Natural killer cell (primary cell): Measurements from ENCODE around the gene SHISA6. TPM values are rescaled to one million over a fixed set of nuclear protein-coding genes. Genes with fewer than 3 reads are reported as not detected.

ENCODE experiments used
- ATAC-seq, 3 donors: fragments of 150-1000 bp in 2 of 3; fragments of 200-7000 bp in 1 of 3; cut with Tn5 transposase; 1 replicate in 1 of 3; 2 replicates in 2 of 3; pipeline ENCODE4 v1.10.0; 2021; ENCODE audit warnings: mild to moderate bottlenecking in 2 of 3, moderate library complexity in 2 of 3
- DNase-seq, 2 donors: peaks; one replicate each; pipeline versions ENCODE4 v3.0.0 to v3.0.0-alpha.2; 2013 to 2021; ENCODE audit warnings: mixed read lengths in 1 of 2
- H3K27ac ChIP-seq: one replicate; pipeline ENCODE4 v1.5.1; 2013; ENCODE audit warnings: mild to moderate bottlenecking, low read length
- H3K27me3 ChIP-seq: one replicate; pipeline ENCODE4 v1.6.1; 2013; ENCODE audit warnings: low read length; ENCODE audit not compliant: control insufficient read depth, insufficient read depth
- H3K36me3 ChIP-seq: one replicate; pipeline ENCODE4 v1.6.1; 2013; ENCODE audit warnings: low read length; ENCODE audit not compliant: control insufficient read depth, insufficient read depth
- H3K4me1 ChIP-seq: one replicate; pipeline ENCODE4 v1.6.1; 2013; ENCODE audit warnings: low read length; ENCODE audit not compliant: control insufficient read depth, insufficient read depth
- H3K4me3 ChIP-seq: one replicate; pipeline ENCODE4 v1.5.1; 2013; ENCODE audit warnings: low read length
- H3K9me3 ChIP-seq: one replicate; pipeline ENCODE4 v1.6.1; 2013; ENCODE audit warnings: low read length; ENCODE audit not compliant: control insufficient read depth, insufficient read depth
- H3K27ac Mint-ChIP-seq, 2 donors: one replicate each; pipeline ENCODE4 v1.8.0; 2022; ENCODE audit warnings: mild to moderate bottlenecking in 2 of 2, mixed read lengths in 2 of 2, moderate library complexity in 1 of 2
- H3K27me3 Mint-ChIP-seq, 2 donors: one replicate each; pipeline ENCODE4 v1.8.0; 2022; ENCODE audit warnings: low read depth in 2 of 2, mixed read lengths in 2 of 2
- H3K36me3 Mint-ChIP-seq: one replicate; pipeline ENCODE4 v1.8.0; 2022; ENCODE audit warnings: mixed read lengths
- H3K4me1 Mint-ChIP-seq, 2 donors: one replicate each; pipeline ENCODE4 v1.8.0; 2022; ENCODE audit warnings: mixed read lengths in 2 of 2
- H3K4me3 Mint-ChIP-seq: one replicate; pipeline ENCODE4 v1.8.0; 2022; ENCODE audit warnings: mild to moderate bottlenecking, moderate library complexity, mixed read lengths
- H3K9me3 Mint-ChIP-seq, 2 donors: one replicate each; pipeline ENCODE4 v1.8.0; 2022; ENCODE audit warnings: mixed read lengths in 2 of 2
- WGBS: methylation state at CpG from one replicate; pipeline ENCODE4 v1.1.7; 2013; ENCODE audit warnings: missing lambda C conversion rate; ENCODE audit not compliant: insufficient coverage; 5-methylcytosine and 5-hydroxymethylcytosine counted together
- intact Hi-C: fragments of 100-400 bp; cut with micrococcal nuclease; formaldehyde crosslinking; loops from one replicate; pipeline ENCODE4 v1.14.2; 2022
- total RNA-seq, 4 donors: library from RNA; stranded (reverse); fragments of 120-200 nt in 1 of 4; gene quantifications; one replicate each; pipeline versions ENCODE4 v1.2.3 to v1.2.4, GENCODE V29; 2013 to 2022
- TF ChIP-seq, protein P1 (sequence below): fragments of 200-600 bp; IDR thresholded peaks from one replicate; pipeline ENCODE4 v1.8.0; 2022; ENCODE audit warnings: antibody characterized with exemption

The SHISA6 gene
- total RNA-seq, 3 donors from 2014 or later (not counting 1 experiment from before 2014, with no cell fraction given), result not detected

DNA sequence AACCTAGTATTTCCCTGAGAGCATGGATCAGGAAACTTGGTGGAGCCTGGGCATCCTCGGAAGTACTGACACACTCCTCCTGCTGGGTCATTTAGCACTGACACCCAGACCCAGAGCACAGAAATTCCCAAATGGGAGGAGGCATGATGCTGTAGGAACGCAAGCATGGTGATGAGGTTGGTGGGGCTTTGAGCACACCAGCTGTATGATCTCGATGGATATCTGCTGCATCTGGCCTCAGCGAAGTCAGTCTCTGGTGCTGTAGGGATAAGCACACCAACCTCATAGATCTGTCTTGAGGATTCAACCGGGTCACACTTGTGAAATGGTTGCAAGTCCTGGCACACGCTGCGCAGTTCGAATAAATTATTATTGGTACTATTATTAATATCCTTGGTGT, 52.5 kb downstream of the SHISA6 start:
- 85% methylated on average over 8 of the region's 8 CpGs for WGBS
- intact Hi-C loops, result no loop called here

DNA sequence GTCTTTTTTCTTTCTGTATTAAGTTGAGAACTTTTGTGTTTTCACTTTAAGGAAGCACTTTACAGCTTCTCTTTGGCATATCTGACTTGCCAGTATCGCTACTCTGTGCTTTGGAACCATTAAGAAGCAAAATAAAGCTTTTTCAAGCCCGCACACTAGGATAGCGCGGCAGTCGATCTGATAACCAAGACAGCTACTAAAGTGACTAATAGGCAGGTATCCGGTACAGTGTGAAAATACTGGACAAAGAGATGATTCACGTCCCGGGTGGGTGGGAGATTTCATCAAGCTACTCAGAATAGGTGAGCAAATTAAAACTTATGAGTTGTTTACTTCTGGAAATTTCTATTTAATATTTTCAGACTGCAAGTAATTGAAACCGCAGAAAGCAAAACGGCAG, 53.8 kb downstream of the SHISA6 start:
- intact Hi-C loops, result no loop called here
- Mint-ChIP-seq H3K36me3 (no peaks in the 10 kb centered on the region), H3K27me3 (no peaks in the 10 kb centered on the region), H3K27ac (no peak overlapping the region), H3K4me1 (no peaks in the 10 kb centered on the region), H3K4me3 (no peak overlapping the region), H3K9me3 (peaks cover 0 to 4% of the 10 kb centered on the region in 2 donors)
- Histone ChIP-seq H3K9me3 (no peaks in the 10 kb centered on the region), H3K4me1 (no peaks in the 10 kb centered on the region), H3K27ac (no peak overlapping the region), H3K27me3 (no peaks in the 10 kb centered on the region), H3K36me3 (no peaks in the 10 kb centered on the region), H3K4me3 (no peak overlapping the region)
- TF ChIP-seq, protein P1, sequence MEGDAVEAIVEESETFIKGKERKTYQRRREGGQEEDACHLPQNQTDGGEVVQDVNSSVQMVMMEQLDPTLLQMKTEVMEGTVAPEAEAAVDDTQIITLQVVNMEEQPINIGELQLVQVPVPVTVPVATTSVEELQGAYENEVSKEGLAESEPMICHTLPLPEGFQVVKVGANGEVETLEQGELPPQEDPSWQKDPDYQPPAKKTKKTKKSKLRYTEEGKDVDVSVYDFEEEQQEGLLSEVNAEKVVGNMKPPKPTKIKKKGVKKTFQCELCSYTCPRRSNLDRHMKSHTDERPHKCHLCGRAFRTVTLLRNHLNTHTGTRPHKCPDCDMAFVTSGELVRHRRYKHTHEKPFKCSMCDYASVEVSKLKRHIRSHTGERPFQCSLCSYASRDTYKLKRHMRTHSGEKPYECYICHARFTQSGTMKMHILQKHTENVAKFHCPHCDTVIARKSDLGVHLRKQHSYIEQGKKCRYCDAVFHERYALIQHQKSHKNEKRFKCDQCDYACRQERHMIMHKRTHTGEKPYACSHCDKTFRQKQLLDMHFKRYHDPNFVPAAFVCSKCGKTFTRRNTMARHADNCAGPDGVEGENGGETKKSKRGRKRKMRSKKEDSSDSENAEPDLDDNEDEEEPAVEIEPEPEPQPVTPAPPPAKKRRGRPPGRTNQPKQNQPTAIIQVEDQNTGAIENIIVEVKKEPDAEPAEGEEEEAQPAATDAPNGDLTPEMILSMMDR, result no peak
- DNase-seq, result no peak
- no peak for ATAC-seq
- WGBS, result 92% methylated on average over 10 of the region's 10 CpGs

More for the DNA sequence above, 52.5 kb downstream of the SHISA6 start:
- Histone ChIP-seq H3K27ac (no peak overlapping the region), H3K36me3 (no peaks in the 10 kb centered on the region), H3K9me3 (no peaks in the 10 kb centered on the region), H3K27me3 (no peaks in the 10 kb centered on the region), H3K4me3 (no peak overlapping the region), H3K4me1 (no peaks in the 10 kb centered on the region)
- no peak overlapping the region for H3K27ac Mint-ChIP-seq
- no peaks in the 10 kb centered on the region for H3K4me1 Mint-ChIP-seq
- ATAC-seq (no peak), DNase-seq (no peak)
- TF ChIP-seq, protein P1, result no peak
- no peaks in the 10 kb centered on the region for H3K36me3 Mint-ChIP-seq
- no peak overlapping the region for H3K4me3 Mint-ChIP-seq
- H3K27me3 Mint-ChIP-seq, result no peaks in the 10 kb centered on the region
- H3K9me3 Mint-ChIP-seq, result peaks cover 0 to 4% of the 10 kb centered on the region in 2 donors

- Mint-ChIP-seq H3K9me3 (peaks cover 0 to 4% of the 10 kb centered on the region in 2 donors), H3K27me3 (no peaks in the 10 kb centered on the region)
- intact Hi-C loops, result no loop called here
These were observed 56.0 kb downstream of the SHISA6 start for GRCh38 chr17:11296994-11297393.

DNA sequence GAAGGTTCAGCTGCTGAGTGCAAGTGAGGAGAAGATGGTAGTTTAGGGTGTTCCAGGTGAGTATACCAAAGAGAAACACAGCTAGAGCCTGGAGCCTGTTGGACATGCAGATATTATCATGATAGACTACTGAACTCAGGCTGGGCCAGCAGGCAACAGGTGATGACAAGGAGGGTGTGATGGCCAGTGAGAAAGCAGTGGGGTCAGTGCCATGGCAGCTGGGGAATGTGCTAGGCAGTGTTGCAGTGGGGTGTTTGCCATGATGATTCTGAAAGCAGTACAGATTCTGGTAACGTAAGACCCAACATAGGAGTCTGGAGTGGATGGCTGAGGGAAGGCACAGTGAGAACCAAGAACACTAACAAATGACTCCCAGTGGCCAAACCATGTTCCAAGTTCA, 57.4 kb downstream of the SHISA6 start:
- Histone ChIP-seq H3K4me3 (no peak overlapping the region), H3K27me3 (no peaks in the 10 kb centered on the region), H3K4me1 (no peaks in the 10 kb centered on the region), H3K36me3 (no peaks in the 10 kb centered on the region), H3K27ac (no peak overlapping the region), H3K9me3 (no peaks in the 10 kb centered on the region)
- intact Hi-C loops, result no loop called here
- ATAC-seq (no peak), DNase-seq (no peak)
- Mint-ChIP-seq H3K4me1 (no peaks in the 10 kb centered on the region), H3K27ac (no peak overlapping the region), H3K4me3 (no peak overlapping the region), H3K9me3 (peaks cover 0 to 4% of the 10 kb centered on the region in 2 donors), H3K36me3 (no peaks in the 10 kb centered on the region), H3K27me3 (no peaks in the 10 kb centered on the region)
- TF ChIP-seq, protein P1, result no peak
- 89% methylated on average over 1 of the region's 1 CpG for WGBS

More at GRCh38 chr17:11296994-11297393, 56.0 kb downstream of the SHISA6 start:
- Histone ChIP-seq H3K27me3 (no peaks in the 10 kb centered on the region), H3K4me1 (no peaks in the 10 kb centered on the region), H3K4me3 (no peak overlapping the region), H3K9me3 (no peaks in the 10 kb centered on the region), H3K27ac (no peak overlapping the region), H3K36me3 (no peaks in the 10 kb centered on the region)
- DNase-seq (no peak), ATAC-seq (no peak)
- Mint-ChIP-seq H3K36me3 (no peaks in the 10 kb centered on the region), H3K4me1 (no peaks in the 10 kb centered on the region), H3K4me3 (no peak overlapping the region), H3K27ac (no peak overlapping the region)
- TF ChIP-seq, protein P1, result no peak
- 45% methylated on average over 4 of the region's 4 CpGs for WGBS
